H1 (cell line): ENCODE data around the gene SCN8A. TPM values are rescaled to one million over a fixed set of nuclear protein-coding genes. Genes with fewer than 3 reads are reported as not detected.

ENCODE experiments used
- CTCF ChIA-PET: fragments of 300-600 bp; sonication (Branson Sonifier 250); formaldehyde crosslinking; loops from one replicate; lab custom pipeline; 2021; ENCODE audit not compliant: partially characterized antibody; lab: Charles Lee
- POLR2A ChIA-PET: fragments of 300-600 bp; sonication (Branson Sonifier 250); formaldehyde crosslinking; loops from one replicate; lab custom pipeline; 2021; ENCODE audit warnings: inconsistent platforms; ENCODE audit not compliant: partially characterized antibody; lab: Charles Lee
- DNase-seq, 2 experiments: peaks; one replicate each; pipeline versions ENCODE4 v3.0.0 to v3.0.0-alpha.2; 2010 to 2022; ENCODE audit warnings: low spot score in 2 of 2, low read depth in 1 of 2, mixed read lengths in 1 of 2
- FAIRE-seq: peaks from 2 replicates; lab custom pipeline; 2011; peaks lifted over from hg19 to GRCh38; lab: Jason Lieb, UNC
- H2AFZ ChIP-seq: 2 replicates; pipeline ENCODE4 v1.8.1; 2012; ENCODE audit warnings: low read length, inconsistent platforms
- H2AK5ac ChIP-seq: 2 replicates; pipeline ENCODE4 v1.6.1; 2013; ENCODE audit warnings: low read depth, low read length
- H2BK120ac ChIP-seq: replicated peaks from 2 replicates; pipeline ENCODE3; 2013; ENCODE audit warnings: low read depth, low read length, inconsistent platforms
- H2BK12ac ChIP-seq: 2 replicates; pipeline ENCODE4 v1.6.1; 2013; ENCODE audit warnings: low read depth, low read length
- H2BK15ac ChIP-seq: 2 replicates; pipeline ENCODE4 v1.6.1; 2013; ENCODE audit warnings: low read length
- H2BK20ac ChIP-seq: 2 replicates; pipeline ENCODE4 v1.6.1; 2013; ENCODE audit warnings: low read length
- H2BK5ac ChIP-seq: 2 replicates; pipeline ENCODE4 v1.6.1; 2013; ENCODE audit warnings: low read depth, low read length
- H3K14ac ChIP-seq: 2 replicates; pipeline ENCODE4 v1.6.1; 2013; ENCODE audit warnings: inconsistent platforms; ENCODE audit not compliant: insufficient read length
- H3K18ac ChIP-seq: 2 replicates; pipeline ENCODE4 v1.6.1; 2013; ENCODE audit warnings: low read length; ENCODE audit errors: extremely low read depth
- H3K23ac ChIP-seq: 2 replicates; pipeline ENCODE4 v1.6.1; 2013; ENCODE audit warnings: inconsistent platforms; ENCODE audit not compliant: insufficient read length
- H3K23me2 ChIP-seq: 2 replicates; pipeline ENCODE4 v1.6.1; 2013; ENCODE audit warnings: low read depth, low read length
- H3K27ac ChIP-seq: 2 replicates; pipeline ENCODE4 v1.6.1; 2011; ENCODE audit warnings: low read depth, low read length, inconsistent platforms
- H3K27me3 ChIP-seq, 4 experiments: replicated peaks in 1 of 4; 1 replicate in 1 of 4; 2 replicates in 3 of 4; pipeline versions ENCODE4 v1.6.1 to v1.8.1; 2011 to 2013; ENCODE audit warnings: low read length in 3 of 4, mild to moderate bottlenecking in 3 of 4, inconsistent platforms in 2 of 4, mixed read lengths in 2 of 4, moderate library complexity in 1 of 4; ENCODE audit not compliant: control insufficient read depth in 3 of 4, insufficient read depth in 3 of 4; ENCODE audit errors: extremely low read depth in 1 of 4
- H3K36me3 ChIP-seq, 4 experiments: 2 replicates each; pipeline versions ENCODE4 v1.6.1 to v1.8.1; 2011 to 2013; ENCODE audit warnings: mild to moderate bottlenecking in 4 of 4, low read length in 3 of 4, moderate library complexity in 2 of 4, control low read depth in 1 of 4, inconsistent platforms in 1 of 4; ENCODE audit not compliant: insufficient read depth in 4 of 4, control insufficient read depth in 2 of 4
- H3K4ac ChIP-seq: replicated peaks from 2 replicates; pipeline ENCODE3; 2013; ENCODE audit warnings: low read length, low read depth, mixed read lengths, inconsistent platforms; ENCODE audit not compliant: insufficient read length
- H3K4me1 ChIP-seq, 4 experiments: replicated peaks in 1 of 4; 1 replicate in 1 of 4; 2 replicates in 3 of 4; pipeline versions ENCODE4 v1.6.1 to v1.8.1; 2011 to 2013; ENCODE audit warnings: low read length in 3 of 4, inconsistent platforms in 2 of 4, mixed read lengths in 1 of 4; ENCODE audit not compliant: insufficient read depth in 4 of 4, control insufficient read depth in 3 of 4
- H3K4me2 ChIP-seq, 2 experiments: 2 replicates each; pipeline versions ENCODE4 v1.6.1 to v1.8.1; 2011 to 2013; ENCODE audit warnings: low read depth in 2 of 2, low read length in 2 of 2, control low read depth in 1 of 2, inconsistent platforms in 1 of 2, mild to moderate bottlenecking in 1 of 2; ENCODE audit not compliant: insufficient read depth in 1 of 2
- H3K4me3 ChIP-seq, 4 experiments: fragments of 200-600, 300-600 bp in 1 of 4; sonication (generic), shearing (Covaris generic), sonication (Bioruptor Twin) in 1 of 4; 2 replicates each; pipeline versions ENCODE4 v1.5.1 to v1.8.1; 2011 to 2016; ENCODE audit warnings: low read length in 4 of 4, low read depth in 3 of 4, control low read depth in 2 of 4, inconsistent platforms in 2 of 4, mild to moderate bottlenecking in 2 of 4, mixed read lengths in 1 of 4, moderate library complexity in 1 of 4; ENCODE audit not compliant: insufficient read depth in 2 of 4; ENCODE audit errors: extremely low read depth in 1 of 4
- H3K56ac ChIP-seq: replicated peaks from 2 replicates; pipeline ENCODE3; 2013; ENCODE audit warnings: low read depth, mild to moderate bottlenecking, mixed read lengths, low read length, inconsistent platforms; ENCODE audit not compliant: insufficient read length
- H3K79me1 ChIP-seq: 2 replicates; pipeline ENCODE4 v1.6.1; 2013; ENCODE audit warnings: low read depth, low read length, control low read depth
- H3K79me2 ChIP-seq, 2 experiments: 2 replicates each; pipeline versions ENCODE4 v1.6.1 to v1.8.1; 2012 to 2013; ENCODE audit warnings: low read length in 2 of 2, mild to moderate bottlenecking in 2 of 2, inconsistent platforms in 1 of 2; ENCODE audit not compliant: insufficient read depth in 2 of 2, control insufficient read depth in 1 of 2
- H3K9ac ChIP-seq, 4 experiments: replicated peaks in 1 of 4; 1 replicate in 1 of 4; 2 replicates in 3 of 4; pipeline versions ENCODE4 v1.6.1 to v1.8.1; 2011 to 2013; ENCODE audit warnings: low read depth in 3 of 4, low read length in 3 of 4, control low read depth in 2 of 4, mild to moderate bottlenecking in 2 of 4, moderate library complexity in 2 of 4, inconsistent platforms in 1 of 4; ENCODE audit errors: extremely low read depth in 1 of 4
- H3K9me3 ChIP-seq, 2 experiments: 2 replicates each; pipeline versions ENCODE4 v1.6.1 to v1.8.1; 2012 to 2013; ENCODE audit warnings: mild to moderate bottlenecking in 2 of 2, moderate library complexity in 2 of 2, control low read depth in 1 of 2, inconsistent platforms in 1 of 2, low read depth in 1 of 2, low read length in 1 of 2, mixed read lengths in 1 of 2; ENCODE audit not compliant: insufficient read depth in 2 of 2
- H4K20me1 ChIP-seq, 2 experiments: replicated peaks in 1 of 2; 2 replicates each; pipeline versions ENCODE3 to v1.8.1; 2011 to 2013; ENCODE audit warnings: inconsistent platforms in 2 of 2, low read length in 2 of 2, mild to moderate bottlenecking in 1 of 2; ENCODE audit not compliant: insufficient read depth in 2 of 2, control insufficient read depth in 1 of 2
- H4K5ac ChIP-seq: 2 replicates; pipeline ENCODE4 v1.6.1; 2013; ENCODE audit warnings: low read length, low read depth, mixed read lengths, inconsistent platforms; ENCODE audit not compliant: insufficient read length
- H4K8ac ChIP-seq: 2 replicates; pipeline ENCODE4 v1.8.0; 2013; ENCODE audit warnings: mild to moderate bottlenecking, moderate library complexity, low read length, inconsistent platforms; ENCODE audit not compliant: insufficient read depth; ENCODE audit errors: extremely low read depth
- H4K91ac ChIP-seq: replicated peaks from 2 replicates; pipeline ENCODE3; 2013; ENCODE audit warnings: low read length, mixed read lengths, inconsistent platforms; ENCODE audit not compliant: insufficient read length
- ASH2L ChIP-seq: fragments of 200-600, 300-600 bp; sonication (generic); IDR thresholded peaks from one replicate; pipeline ENCODE4 v1.7.1; 2017; ENCODE audit warnings: low read length
- CBX8 ChIP-seq: fragments of 300-800, 300-1000 bp; sonication (generic); IDR thresholded peaks from 2 replicates; pipeline ENCODE4 v1.7.1; 2016; ENCODE audit warnings: low read depth, low read length, borderline replicate concordance
- CTCF ChIP-seq, 3 experiments: IDR thresholded peaks; 1 replicate in 2 of 3; 2 replicates in 1 of 3; pipeline versions ENCODE4 v1.5.1 to v1.6.1; 2011; ENCODE audit warnings: low read length in 3 of 3, mild to moderate bottlenecking in 3 of 3, inconsistent platforms in 2 of 3, low read depth in 1 of 3, moderate library complexity in 1 of 3; ENCODE audit not compliant: insufficient read depth in 1 of 3; ENCODE audit errors: control extremely low read depth in 1 of 3
- GABPA ChIP-seq: IDR thresholded peaks from 2 replicates; pipeline ENCODE4 v1.6.1; 2011; ENCODE audit warnings: mild to moderate bottlenecking, low read length, moderate library complexity, borderline replicate concordance; ENCODE audit not compliant: insufficient read depth
- HDAC6 ChIP-seq: IDR thresholded peaks from one replicate; pipeline ENCODE4 v1.7.1; 2012; ENCODE audit warnings: low read depth, mild to moderate bottlenecking, inconsistent platforms, low read length, moderate library complexity
- JUND ChIP-seq: IDR thresholded peaks from 2 replicates; pipeline ENCODE4 v1.6.1; 2011; ENCODE audit warnings: mild to moderate bottlenecking, improper control_type of control experiment, low read length
- RAD21 ChIP-seq, 2 experiments: IDR thresholded peaks in 1 of 2; conservative IDR thresholded peaks in 1 of 2; 2 replicates each; pipeline ENCODE4 v1.6.1; 2011; ENCODE audit warnings: low read depth in 2 of 2, low read length in 2 of 2, improper control_type of control experiment in 1 of 2, inconsistent platforms in 1 of 2, mild to moderate bottlenecking in 1 of 2, moderate library complexity in 1 of 2
- TAF7 ChIP-seq: optimal IDR thresholded peaks from 2 replicates; pipeline ENCODE3; 2011; ENCODE audit warnings: low read depth, mild to moderate bottlenecking, inconsistent platforms, low read length, moderate library complexity, borderline replicate concordance
- ZNF274 ChIP-seq: IDR thresholded peaks from 2 replicates; pipeline ENCODE4 v1.7.0; 2012; ENCODE audit warnings: low read length, borderline replicate concordance; ENCODE audit errors: extremely low read depth
- WGBS, 2 experiments: shearing (Covaris generic) in 1 of 2; methylation state at CpG; one replicate each; pipeline versions ENCODE4 v1.1.6 to v1.1.7; 2013 to 2015; ENCODE audit warnings: low lambda C conversion rate in 2 of 2, mixed read lengths in 2 of 2, inconsistent platforms in 1 of 2, low coverage in 1 of 2, missing lambda C conversion rate in 1 of 2; ENCODE audit not compliant: insufficient replicate concordance in 2 of 2, insufficient coverage in 1 of 2, insufficient read length in 1 of 2; ENCODE audit errors: extremely low coverage in 1 of 2, missing lambda C conversion rate in 1 of 2; 5-methylcytosine and 5-hydroxymethylcytosine counted together
- polyA plus RNA-seq, 7 experiments: library from polyadenylated mRNA; depleted of rRNA in 3 of 7; stranded (reverse) in 5 of 7; unstranded in 2 of 7; fragments of >200 nt in 5 of 7; fragments of 200-250 nt in 2 of 7; gene quantifications; 1 replicate in 5 of 7; 2 replicates in 1 of 7; 4 replicates in 1 of 7; pipeline versions ENCODE4 v1.2.1 to v1.2.3, GENCODE V29; 2011 to 2013; ENCODE audit warnings: missing spikeins in 2 of 7, mixed read lengths in 2 of 7
- total RNA-seq: library from RNA; stranded (reverse); fragmentation: NEBNext Ultra II Directional; extraction: Animal tissue kit (Norgen Biotek cat#: 25700); gene quantifications from 2 replicates; pipeline ENCODE4 v1.2.1, GENCODE V29; 2021

SCN8A gene
- total and polyA plus RNA-seq, 2 of the 8 experiments (the other 6 are each of a cell fraction or from before 2014, with no cell fraction given), result 6.3 to 10.7 TPM

GRCh38 chr12:51792417-51792816 is 201.4 kb downstream of the SCN8A start:
- H3K79me2 ChIP-seq, result no peaks in the 10 kb centered on the region
- CTCF ChIA-PET, result interaction anchor here (0.6 to 2.7 kb wide), 18 partner anchors 8 to 371 kb away, joined by 3 to 16 read pairs (median 4); a partner anchor contains a TSS
- no peak overlapping the region for H2AK5ac ChIP-seq
- H3K4me3 ChIP-seq, result no peak overlapping the region
- no peaks in the 10 kb centered on the region for H3K79me1 ChIP-seq
- no peak overlapping the region for H2BK15ac ChIP-seq
- H3K9ac ChIP-seq, result no peak overlapping the region
- DNase-seq (no peak), FAIRE-seq (no peak)
- no peak overlapping the region for H3K14ac ChIP-seq
- H2AFZ ChIP-seq, result no peak overlapping the region
- H2BK12ac ChIP-seq, result no peak overlapping the region
- H3K36me3 ChIP-seq, result peaks cover 0 to 20% (median 7%) of the 10 kb centered on the region in 4 experiments; a peak in 6 of 8 replicates
- 88% methylated on average over 4 of the region's 5 CpGs; no CpG with 5 or more reads in 1 of the 2 experiments for WGBS, 2 experiments
- no peak overlapping the region for H4K5ac ChIP-seq
- no peaks in the 10 kb centered on the region for H4K20me1 ChIP-seq
- H3K56ac ChIP-seq, result no peak overlapping the region
- no peak overlapping the region for H3K18ac ChIP-seq
- H4K91ac ChIP-seq, result no peak overlapping the region
- H3K4ac ChIP-seq, result no peak overlapping the region
- no peaks in the 10 kb centered on the region for H3K4me1 ChIP-seq
- no peak overlapping the region for H2BK5ac ChIP-seq
- H3K4me2 ChIP-seq, result no peak overlapping the region
- H3K23ac ChIP-seq, result no peak overlapping the region
- no peaks in the 10 kb centered on the region for H3K27me3 ChIP-seq
- POLR2A ChIA-PET, result interaction anchor here (0.6 to 0.9 kb wide), 2 partner anchors 15 to 22 kb away, joined by 3 read pairs; no protein-coding TSS in a partner anchor
- H2BK20ac ChIP-seq, result no peak overlapping the region
- no peak overlapping the region for H4K8ac ChIP-seq
- no peaks in the 10 kb centered on the region for H3K9me3 ChIP-seq
- no peaks in the 10 kb centered on the region for H3K23me2 ChIP-seq
- no peak overlapping the region for H3K27ac ChIP-seq
- H2BK120ac ChIP-seq, result no peak overlapping the region
- TF ChIP-seq CBX8 (no peak), CTCF (IDR thresholded peaks at IDR 0.05; ENCODE audit: control extremely low read depth in 1 of 3, insufficient read depth in 1 of 3, low read depth in 1 of 3, low read length in 3 of 3) (peak; percentile 18 to 21 (median 18); a peak in 3 of 4 replicates), ZNF274 (no peak), RAD21 (IDR thresholded peaks at IDR 0.05 in 1 of 2, conservative IDR thresholded peaks at IDR 0.05 in 1 of 2; ENCODE audit: low read depth in 2 of 2, low read length in 2 of 2) (peak; percentile 10 to 34; a peak in 2 of 4 replicates), ASH2L (no peak), HDAC6 (no peak), GABPA (no peak), JUND (no peak), TAF7 (no peak)
